GM21529 (cell line): ENCODE data around the gene KDM4B.

Experiments used
- ATAC-seq: cut with Tn5 transposase; IDR thresholded peaks from one replicate; pipeline ENCODE4 v1.9.1; 2021; ENCODE audit not compliant: unreplicated experiment

KDM4B gene

DNA sequence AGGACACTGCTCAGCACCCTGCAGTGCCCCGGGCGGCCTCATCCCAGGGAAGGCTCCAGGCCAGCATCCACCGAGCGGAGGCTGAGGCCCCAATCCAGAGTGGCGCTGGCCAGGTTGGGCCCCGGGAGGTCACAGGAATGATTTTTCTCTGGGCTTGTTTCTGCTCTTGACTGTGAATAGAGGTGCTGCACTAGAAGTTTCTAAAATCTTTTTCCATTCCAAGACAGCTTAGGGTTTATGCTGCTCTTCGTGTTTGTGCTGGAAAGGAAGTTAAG, 15.1 kb downstream of the KDM4B start:
- ATAC-seq: no peak

GRCh38 chr19:4984438-4984990, 15.6 kb downstream of the KDM4B start:
- ATAC-seq: no peak

- ATAC-seq: no peak
These were observed 16.7 kb downstream of the KDM4B start for GRCh38 chr19:4985551-4985991.

- ATAC-seq: no peak
These were observed 17.1 kb downstream of the KDM4B start for GRCh38 chr19:4986056-4986455.

GRCh38 chr19:4986471-4986891, 17.6 kb downstream of the KDM4B start:
- ATAC-seq: no peak

- ATAC-seq: no peak
These were observed 18.3 kb downstream of the KDM4B start for GRCh38 chr19:4987256-4987655.

DNA sequence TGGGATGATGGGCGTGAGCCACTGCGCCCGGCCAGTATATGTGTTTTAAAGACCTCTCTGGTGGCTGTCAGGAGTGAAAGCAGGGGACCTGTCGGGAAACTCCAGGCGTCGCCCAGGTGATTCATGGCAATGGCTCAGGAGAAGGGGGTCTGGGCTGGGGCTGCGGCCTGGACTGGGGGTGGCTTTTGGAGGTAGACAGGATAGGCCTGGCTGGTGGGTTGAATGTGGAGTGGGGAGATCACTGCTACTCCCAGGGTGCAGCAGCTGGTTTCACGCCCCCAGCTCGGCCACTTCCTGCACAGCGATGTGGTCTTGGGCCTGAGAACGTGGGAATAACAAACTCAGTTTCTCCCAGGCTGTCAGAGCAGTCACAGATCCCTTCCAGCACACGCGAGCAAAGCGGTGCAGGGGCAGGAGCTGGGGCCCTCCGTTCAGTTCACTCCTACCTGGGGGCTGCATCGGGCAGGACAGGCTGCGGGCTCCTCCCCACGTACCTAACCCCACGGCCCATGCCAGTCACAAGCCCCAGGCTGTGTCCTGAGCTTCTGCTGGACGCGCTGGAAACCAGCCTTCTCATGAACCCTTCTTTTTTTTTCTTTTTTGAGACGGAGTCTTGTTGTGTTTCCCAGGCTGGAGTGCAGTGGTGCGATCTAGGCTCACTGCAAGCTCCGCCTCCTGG, 18.9 kb downstream of the KDM4B start:
- no peak for ATAC-seq

- ATAC-seq: no peak
These were observed 19.9 kb downstream of the KDM4B start for GRCh38 chr19:4988770-4989251.

DNA sequence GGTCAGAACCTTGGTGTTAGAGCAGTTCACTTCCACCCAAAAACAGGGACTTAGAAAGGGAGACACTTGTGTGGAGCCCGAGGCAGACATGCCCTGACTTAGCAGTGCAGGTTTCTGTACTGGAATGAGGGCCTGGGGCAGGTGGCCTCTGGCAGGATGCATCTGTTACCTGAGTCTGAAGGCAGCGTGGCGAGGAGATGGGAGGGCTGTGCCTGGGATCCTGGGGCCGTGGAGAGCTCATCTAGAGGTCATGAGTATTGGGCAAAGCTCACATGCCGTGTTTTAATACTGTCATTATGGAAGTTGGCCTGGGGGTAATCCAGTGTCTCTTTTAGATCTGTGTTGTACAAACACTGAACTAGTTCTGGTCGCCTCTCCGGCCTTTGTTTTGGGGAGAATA, 21.4 kb downstream of the KDM4B start:
- ATAC-seq: no peak

GRCh38 chr19:4991538-4991937, 22.6 kb downstream of the KDM4B start:
- no peak for ATAC-seq

- ATAC-seq: no peak
These were observed 23.2 kb downstream of the KDM4B start for GRCh38 chr19:4991996-4992698.

DNA sequence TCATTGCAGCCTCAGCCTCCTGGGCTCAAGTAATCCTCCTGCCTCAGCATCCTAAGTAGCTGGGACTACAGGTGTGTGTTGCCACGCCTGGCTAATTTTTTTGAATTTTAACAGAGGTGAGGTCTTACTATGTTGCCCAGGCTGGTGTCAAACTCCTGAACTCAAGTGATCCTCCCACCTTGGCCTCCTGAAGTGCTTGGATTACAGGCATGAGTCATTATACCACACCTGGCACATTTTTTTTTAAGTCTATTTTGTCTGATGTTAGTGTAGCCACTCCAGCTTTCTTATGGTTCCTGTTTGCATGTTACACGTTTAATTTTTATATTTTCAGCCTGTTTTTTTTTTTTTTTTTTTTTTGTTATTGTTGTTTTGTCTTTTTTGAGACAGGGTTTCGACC, 24.8 kb downstream of the KDM4B start:
- no peak for ATAC-seq

DNA sequence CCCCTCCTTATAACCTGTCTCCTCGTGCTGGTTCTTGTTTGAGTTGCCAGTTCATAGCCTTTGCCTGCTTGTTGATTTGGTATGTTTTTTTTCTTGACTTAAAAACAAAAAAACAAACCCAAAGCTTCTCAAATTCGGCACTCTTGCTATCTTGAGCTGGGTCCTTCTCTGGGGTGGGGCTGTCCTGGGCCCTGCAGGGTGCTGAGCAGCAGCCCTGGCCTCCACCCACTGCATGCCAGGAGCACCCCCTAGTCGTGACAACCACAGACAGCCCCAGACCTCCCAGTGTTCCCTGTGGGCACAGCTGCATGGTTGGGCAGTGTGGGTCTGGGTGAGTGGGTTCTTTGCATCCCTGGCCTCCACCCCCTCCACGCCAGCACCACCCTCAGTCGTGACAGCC, 27.8 kb downstream of the KDM4B start:
- ATAC-seq: no peak

DNA sequence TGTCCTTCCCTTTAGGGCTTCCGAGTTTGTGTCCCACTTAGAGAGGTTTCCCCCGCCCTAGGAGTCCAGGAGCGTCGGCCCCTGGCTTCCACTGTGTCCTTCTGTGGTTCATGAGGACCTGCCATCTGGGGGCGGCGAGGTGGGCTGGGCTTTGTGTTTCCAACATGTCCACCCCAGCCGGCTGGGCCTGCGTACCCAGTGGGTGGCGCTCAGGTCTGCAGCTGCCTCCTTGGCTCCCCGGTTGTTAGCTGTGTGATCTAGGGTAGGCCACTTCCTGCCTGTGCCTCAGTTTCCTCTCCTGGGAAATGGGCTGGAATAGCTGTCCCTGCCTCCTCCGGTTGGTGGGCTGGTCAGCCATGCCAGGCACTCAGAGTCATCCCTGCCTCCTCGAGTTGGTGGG, 28.4 kb downstream of the KDM4B start:
- ATAC-seq: no peak

DNA sequence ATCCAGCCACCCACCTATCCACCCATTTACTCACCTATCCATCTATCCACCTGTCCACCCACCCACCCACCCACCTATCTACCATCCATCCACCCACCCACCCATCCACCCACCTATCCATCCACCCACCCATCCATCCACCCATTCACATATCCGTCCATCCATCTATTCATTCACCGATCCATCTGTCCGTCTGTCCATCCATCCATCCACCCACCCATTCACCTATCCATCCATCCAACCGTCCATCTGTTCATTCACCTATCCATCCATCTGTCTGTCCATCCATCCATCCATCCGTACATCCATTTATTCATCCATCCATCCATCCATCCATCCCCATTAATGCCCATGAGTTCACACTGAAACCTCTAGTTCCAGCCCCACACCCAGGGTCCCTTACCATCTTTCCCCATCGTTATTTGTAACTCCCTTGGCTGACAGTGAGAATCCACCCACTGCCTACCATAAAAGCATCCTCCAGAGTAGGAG, 31.3 kb downstream of the KDM4B start:
- ATAC-seq: no peak

GRCh38 chr19:5001615-5002014, 32.7 kb downstream of the KDM4B start:
- no peak for ATAC-seq

DNA sequence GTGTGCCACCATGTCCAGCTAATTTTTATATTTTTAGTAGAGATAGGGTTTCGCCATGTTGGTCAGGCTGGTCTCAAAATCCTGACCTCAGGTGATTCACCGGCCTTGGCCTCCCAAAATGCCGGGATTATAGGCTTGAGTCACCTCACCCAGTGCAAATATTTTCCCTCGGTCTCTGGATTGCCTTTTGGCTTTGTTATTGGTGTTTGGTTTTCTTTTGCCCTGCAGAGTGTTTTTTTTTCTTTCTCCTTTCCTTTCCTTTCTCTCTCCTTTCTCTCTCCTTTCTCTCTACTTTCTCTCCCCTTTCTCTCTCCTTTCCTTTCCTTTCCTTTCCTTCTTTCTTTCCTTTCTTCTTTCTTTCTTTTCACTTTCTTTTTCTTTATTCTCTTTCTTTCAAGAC, 33.2 kb downstream of the KDM4B start:
- ATAC-seq: no peak

DNA sequence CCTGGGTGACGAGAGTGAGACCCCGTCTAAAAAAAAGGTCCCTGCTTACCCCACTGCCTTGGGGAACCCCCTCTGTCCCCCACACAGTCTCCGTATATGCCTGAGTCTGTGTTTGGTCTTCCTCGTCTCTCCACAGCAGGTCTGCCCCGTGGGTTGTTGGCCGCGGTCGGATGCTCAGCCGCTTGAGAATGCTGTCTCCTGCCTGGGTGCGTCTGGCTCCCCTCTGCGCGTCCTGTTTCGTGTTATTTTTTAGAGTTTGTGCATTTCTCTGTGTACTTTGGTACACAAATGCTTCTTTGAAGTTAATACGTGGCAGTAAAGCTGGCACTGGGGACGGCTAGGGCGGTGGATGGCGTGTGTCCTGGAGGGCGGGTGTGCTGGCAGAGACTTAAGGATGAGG, 34.9 kb downstream of the KDM4B start:
- no peak for ATAC-seq

- no peak for ATAC-seq
These were observed 36.2 kb downstream of the KDM4B start for GRCh38 chr19:5005096-5005495.

DNA sequence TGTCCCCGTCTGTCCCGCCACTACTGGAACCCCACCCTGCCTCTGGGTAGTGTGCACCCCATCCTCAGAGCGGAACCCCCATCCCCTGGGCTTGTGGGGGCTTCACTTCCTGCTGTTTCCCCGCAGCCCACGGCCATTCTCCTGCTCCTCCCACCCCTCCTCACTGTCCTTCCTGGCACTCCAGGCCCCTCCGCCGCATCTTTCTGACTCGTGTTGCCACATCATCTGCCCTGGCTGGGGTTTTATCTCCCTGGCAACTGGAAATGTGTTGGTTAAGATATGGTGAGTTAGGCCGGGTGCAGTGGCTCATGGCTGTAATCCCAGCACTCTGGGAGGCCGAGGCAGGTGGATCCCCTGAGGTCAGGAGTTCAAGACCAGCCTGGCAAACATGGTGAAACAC, 37.3 kb downstream of the KDM4B start:
- no peak for ATAC-seq

DNA sequence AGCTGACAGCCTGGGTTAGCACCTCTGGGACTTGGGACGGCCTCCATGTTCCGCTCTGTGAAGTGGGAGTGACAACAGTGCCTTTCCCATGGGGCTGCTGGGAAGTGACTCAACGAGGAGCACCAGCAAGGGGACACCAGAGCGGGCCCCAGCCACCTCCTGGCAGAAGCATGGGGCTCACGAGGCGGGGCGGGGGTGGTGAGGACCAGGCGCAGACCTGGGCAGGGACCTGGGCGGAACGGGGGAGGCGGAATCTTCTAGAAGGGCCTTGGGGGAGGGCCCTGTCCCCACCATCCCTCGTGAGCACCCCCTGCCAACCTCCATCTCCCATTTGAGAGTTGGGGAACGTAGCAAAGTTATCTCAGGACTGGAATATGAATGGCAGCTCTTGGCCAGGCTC, 37.9 kb downstream of the KDM4B start:
- no peak for ATAC-seq

GRCh38 chr19:5011476-5012238, 42.7 kb downstream of the KDM4B start:
- ATAC-seq: no peak
